Measurements from ENCODE around the gene SCO2.
A peak's percentile ranks its signal among the peaks of the same experiment; 100 is the strongest.

SCO2 gene

GRCh38 chr22:50525104-50525857 is at the start of gene SCO2:
TSS of gene SCO2 (minus strand) at chr22:50525598. CDS start at chr22:50524411, 1,187 bp downstream.
- peak; percentile 16 for FAIRE-seq

- no peak for FAIRE-seq
Measured at GRCh38 chr22:50574383-50574755, 49.0 kb upstream of the SCO2 start.

GRCh38 chr22:50573491-50574382 is 48.3 kb upstream of the SCO2 start:
- no peak for FAIRE-seq

GRCh38 chr22:50572965-50573364 is 47.6 kb upstream of the SCO2 start:
- FAIRE-seq: no peak

GRCh38 chr22:50571264-50572175 is 46.1 kb upstream of the SCO2 start:
- FAIRE-seq: no peak

- no peak for FAIRE-seq
Measured at GRCh38 chr22:50570861-50571260, 45.5 kb upstream of the SCO2 start.

GRCh38 chr22:50569896-50570535 is 44.6 kb upstream of the SCO2 start:
- no peak for FAIRE-seq

- no peak for FAIRE-seq
Measured at GRCh38 chr22:50569041-50569459, 43.7 kb upstream of the SCO2 start.

GRCh38 chr22:50568626-50569025 is 43.2 kb upstream of the SCO2 start:
- no peak for FAIRE-seq

GRCh38 chr22:50567721-50568252 is 42.4 kb upstream of the SCO2 start:
- FAIRE-seq: no peak

GRCh38 chr22:50564289-50564688 is 38.9 kb upstream of the SCO2 start:
- FAIRE-seq: no peak

GRCh38 chr22:50563413-50564160 is 38.2 kb upstream of the SCO2 start:
- FAIRE-seq: no peak

- FAIRE-seq: peak; percentile 58
Measured at GRCh38 chr22:50562523-50563412, 37.4 kb upstream of the SCO2 start, which contains the start of gene SYCE3. TSS of gene SYCE3 (minus strand) at chr22:50562919. CDS start at chr22:50556405, 6,514 bp downstream.

- no peak for FAIRE-seq
Measured at GRCh38 chr22:50561401-50562358, 36.3 kb upstream of the SCO2 start.

- FAIRE-seq: no peak
Measured at GRCh38 chr22:50560034-50560433, 34.6 kb upstream of the SCO2 start.

- FAIRE-seq: no peak
Measured at GRCh38 chr22:50556703-50557102, 31.3 kb upstream of the SCO2 start.

GRCh38 chr22:50553310-50553709 is 27.9 kb upstream of the SCO2 start:
- FAIRE-seq: no peak

- no peak for FAIRE-seq
Measured at GRCh38 chr22:50551160-50551752, 25.9 kb upstream of the SCO2 start.

Data from A204.1 (cell line).